Hepatic stellate cell (primary cell): ENCODE data around the gene ZNF488.
A peak's percentile ranks its signal among the peaks of the same experiment; 100 is the strongest.

ENCODE experiments used
- DNase-seq: peaks from one replicate; pipeline ENCODE4 v3.0.0; 2011; ENCODE audit warnings: low spot score

The ZNF488 gene

DNA sequence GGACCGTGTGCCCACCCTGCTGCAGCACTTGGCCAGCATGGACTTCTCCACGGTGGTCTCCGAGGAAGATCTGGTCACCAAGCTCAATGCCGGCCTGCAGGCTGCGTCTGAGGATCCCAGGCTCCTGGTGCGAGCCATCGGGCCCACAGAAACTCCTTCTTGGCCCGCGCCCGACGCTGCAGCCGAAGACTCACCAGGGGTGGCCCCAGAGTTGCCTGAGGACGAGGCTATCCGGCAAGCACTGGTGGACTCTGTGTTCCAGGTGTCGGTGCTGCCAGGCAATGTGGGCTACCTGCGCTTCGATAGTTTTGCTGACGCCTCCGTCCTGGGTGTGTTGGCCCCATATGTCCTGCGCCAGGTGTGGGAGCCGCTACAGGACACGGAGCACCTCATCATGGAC, 34.6 kb downstream of the ZNF488 start:
- DNase-seq = no peak

DNA sequence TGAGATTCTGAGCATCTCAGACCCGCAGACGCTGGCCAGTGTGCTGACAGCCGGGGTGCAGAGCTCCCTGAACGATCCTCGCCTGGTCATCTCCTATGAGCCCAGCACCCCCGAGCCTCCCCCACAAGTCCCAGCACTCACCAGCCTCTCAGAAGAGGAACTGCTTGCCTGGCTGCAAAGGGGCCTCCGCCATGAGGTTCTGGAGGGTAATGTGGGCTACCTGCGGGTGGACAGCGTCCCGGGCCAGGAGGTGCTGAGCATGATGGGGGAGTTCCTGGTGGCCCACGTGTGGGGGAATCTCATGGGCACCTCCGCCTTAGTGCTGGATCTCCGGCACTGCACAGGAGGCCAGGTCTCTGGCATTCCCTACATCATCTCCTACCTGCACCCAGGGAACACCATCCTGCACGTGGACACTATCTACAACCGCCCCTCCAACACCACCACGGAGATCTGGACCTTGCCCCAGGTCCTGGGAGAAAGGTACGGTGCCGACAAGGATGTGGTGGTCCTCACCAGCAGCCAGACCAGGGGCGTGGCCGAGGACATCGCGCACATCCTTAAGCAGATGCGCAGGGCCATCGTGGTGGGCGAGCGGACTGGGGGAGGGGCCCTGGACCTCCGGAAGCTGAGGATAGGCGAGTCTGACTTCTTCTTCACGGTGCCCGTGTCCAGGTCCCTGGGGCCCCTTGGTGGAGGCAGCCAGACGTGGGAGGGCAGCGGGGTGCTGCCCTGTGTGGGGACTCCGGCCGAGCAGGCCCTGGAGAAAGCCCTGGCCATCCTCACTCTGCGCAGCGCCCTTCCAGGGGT, 35.2 kb downstream of the ZNF488 start:
- DNase-seq = no peak

DNA sequence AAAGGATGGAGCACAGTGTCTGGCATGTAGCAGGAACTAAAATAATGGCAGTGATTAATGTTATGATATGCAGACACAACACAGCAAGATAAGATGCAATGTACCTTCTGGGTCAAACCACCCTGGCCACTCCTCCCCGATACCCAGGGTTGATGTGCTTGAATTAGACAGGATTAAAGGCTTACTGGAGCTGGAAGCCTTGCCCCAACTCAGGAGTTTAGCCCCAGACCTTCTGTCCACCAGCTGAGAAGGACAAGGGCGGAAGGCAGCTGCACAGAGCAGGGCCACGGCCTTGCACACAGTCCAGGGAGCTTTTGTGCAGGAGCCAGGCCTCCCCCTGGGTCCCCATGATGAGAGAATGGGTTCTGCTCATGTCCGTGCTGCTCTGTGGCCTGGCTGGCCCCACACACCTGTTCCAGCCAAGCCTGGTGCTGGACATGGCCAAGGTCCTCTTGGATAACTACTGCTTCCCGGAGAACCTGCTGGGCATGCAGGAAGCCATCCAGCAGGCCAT, 35.9 kb downstream of the ZNF488 start, which contains the start of gene RBP3:
TSS of gene RBP3 (plus strand) at position 226 of the 514 bp plus-strand sequence. CDS start at position 348, 122 bp downstream.
- DNase-seq = no peak

DNA sequence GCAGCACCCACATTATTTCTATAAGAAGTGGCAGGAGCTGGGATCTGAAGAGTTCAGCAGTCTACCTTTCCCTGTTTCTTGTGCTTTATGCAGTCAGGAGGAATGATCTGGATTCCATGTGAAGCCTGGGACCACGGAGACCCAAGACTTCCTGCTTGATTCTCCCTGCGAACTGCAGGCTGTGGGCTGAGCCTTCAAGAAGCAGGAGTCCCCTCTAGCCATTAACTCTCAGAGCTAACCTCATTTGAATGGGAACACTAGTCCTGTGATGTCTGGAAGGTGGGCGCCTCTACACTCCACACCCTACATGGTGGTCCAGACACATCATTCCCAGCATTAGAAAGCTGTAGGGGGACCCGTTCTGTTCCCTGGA, 36.8 kb downstream of the ZNF488 start:
- DNase-seq = no peak

DNA sequence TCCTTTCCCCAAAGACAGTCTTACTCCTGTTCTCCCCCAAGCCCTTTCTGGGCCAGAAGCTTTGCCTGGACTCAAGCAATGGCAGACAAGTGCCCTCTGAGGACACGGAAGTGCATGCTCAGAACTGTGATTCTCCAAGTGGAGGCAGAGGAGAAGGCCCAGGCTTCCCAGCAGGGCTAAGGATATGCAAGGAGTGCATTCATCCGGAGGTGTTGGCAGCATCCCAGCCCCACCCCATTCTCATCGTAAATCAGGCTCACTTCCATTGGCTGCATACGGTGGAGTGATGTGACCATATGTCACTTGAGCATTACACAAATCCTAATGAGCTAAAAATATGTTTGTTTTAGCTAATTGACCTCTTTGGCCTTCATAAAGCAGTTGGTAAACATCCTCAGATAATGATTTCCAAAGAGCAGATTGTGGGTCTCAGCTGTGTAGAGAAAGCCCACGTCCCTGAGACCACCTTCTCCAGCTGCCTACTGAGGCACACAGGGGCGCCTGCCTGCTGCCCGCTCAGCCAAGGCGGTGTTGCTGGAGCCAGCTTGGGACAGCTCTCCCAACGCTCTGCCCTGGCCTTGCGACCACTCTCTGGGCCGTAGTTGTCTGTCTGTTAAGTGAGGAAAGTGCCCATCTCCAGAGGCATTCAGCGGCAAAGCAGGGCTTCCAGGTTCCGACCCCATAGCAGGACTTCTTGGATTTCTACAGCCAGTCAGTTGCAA, 37.4 kb downstream of the ZNF488 start:
- no peak for DNase-seq

DNA sequence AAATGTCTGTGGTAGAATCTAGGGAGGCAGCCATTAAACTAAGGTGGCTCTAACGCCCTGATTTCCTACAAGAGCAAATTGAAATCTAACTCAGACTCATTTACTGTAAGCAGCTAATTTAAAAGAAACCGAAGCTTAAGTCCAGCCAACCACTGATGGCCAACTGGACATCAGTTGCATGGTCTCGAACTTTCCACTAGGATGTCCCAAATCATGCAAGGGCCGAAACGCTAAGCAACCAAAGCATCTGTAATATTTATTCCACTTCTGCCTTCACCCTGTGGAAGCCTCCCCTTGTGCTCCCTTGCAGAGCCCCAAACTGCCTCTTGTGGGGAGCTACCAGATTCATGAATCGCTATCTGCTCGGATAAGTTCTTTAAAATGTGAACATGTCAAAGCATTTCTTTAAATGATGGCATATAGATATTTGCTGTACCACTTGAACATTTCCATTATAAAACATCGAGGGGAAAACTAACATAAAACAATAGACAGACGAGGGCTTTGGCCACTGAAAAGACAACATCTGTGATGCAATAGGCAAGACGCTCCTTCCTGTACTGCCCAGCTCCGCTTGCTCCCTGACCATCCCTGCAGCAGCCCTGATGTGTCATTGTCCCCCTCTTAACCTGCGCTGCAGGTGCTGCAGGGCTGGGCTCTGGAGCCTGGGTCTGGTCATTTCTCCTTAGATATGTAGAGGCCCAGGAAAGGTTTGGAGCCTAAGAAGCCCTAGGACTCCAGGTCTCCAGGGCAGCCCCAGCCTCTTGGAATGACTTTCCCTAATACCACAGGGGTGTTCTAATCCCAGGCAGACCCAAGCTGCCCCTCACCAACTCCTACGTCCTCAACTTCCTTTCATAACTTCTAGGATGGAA, 38.9 kb downstream of the ZNF488 start:
- DNase-seq = no peak

DNA sequence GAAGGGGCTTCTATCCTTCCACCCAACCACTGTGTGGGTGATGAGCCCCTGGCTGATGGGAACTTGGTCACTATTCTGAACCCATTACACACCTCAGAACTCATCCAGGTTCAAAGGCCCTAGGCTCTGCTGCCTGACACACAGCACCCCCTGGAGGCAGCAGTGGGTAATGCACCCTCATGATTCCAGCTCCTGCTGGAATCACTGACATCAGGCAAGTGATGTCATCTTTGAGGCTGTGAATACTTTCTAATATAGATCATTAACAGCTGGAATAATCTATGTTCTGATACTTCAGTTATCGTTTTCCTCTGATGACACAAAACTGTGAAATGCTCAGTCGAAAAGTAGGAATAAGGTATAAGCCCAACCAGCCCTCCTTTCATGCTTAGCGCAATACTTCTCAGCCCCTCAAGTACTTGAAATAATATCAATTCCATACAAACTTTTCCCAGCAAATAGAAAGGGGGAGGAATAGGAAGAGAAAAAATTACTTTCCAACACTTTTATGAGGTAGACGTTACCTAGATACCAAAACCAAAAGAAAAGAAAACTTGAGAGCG, 43.4 kb downstream of the ZNF488 start:
- peak; percentile 83 for DNase-seq

DNA sequence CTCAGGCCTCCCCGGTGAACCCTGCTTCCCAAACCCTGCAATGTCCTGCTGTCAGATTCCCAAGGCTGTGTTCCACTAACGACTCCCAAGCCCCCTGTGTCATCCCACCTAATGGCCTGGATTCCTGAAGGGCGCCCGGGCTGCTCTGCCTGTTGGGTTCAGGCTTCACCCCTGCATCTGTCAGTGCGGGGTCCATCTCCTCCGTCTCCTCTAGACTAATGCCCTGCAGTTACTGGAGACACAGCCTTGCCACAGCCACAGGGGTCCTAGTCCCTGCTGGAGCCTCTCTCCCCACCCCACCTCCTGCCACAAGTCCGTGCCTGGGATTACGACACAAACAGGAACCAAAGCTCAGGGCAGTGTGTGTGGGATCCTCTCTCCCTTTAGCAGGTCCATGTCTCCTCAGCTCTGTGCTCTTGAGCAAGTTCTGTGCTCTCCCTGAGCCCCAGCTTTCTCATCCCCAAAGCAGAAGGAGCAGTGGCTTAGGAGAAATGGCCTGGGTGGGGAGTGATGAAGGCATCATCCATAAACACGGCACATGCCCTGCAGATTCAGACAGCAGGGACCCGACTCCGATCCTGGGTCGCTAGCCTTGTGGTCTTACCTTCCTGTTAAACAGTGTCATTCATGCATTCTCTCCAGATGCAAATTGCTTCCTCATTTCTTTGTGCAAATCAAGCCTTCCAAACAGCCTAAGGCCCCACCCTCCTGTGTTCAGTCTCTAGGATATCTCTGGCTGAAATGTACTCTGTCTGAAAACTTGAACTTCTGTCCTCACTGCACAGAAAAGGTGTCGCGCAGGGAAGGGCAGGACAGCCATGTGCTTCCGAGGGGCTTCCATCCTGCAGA, 44.1 kb downstream of the ZNF488 start:
- no peak for DNase-seq

DNA sequence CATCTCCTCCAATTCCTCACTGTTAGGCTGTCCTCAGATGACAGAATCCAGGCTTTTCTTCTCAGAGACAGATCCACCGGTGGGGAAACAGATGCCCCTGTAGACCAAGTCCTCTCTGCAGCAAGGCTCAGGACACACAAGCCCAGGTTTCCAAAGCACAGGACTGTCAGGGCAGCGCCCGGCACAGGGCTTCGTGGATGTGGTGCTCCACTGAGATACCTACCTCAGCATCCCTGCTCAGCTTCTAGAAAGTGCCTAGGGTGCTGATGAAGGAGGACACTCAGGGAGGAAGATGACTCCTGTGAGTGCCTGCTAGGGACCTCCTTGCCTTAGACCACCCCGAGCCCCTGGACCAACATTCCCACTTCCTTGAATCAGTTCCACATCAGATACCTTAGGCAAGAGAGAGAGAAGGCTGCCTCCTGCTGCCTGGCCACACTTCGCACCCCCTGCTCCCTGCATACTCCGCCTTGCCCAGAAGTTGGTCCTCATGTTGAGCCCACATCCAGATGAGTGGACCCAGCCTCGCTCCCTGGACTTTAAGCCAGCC, 44.8 kb downstream of the ZNF488 start:
- no peak for DNase-seq

DNA sequence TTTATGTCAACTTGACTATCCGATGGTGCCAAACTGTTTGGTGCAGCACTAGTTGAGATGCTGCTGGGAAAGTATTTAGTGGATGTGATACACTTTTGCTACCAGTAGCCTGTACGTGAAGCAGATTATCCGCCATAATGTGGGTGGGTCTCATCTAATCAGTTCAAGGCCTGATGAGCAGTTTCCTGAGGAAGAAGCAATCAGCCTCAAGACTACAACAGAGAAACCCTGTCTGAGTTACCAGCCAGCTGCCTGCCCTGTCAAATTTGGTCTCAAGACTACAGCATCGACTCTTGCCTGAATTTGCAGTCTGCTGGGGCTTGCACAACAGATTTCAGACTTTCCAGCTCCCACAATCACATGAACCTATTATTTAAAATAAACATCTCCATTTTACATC, 46.8 kb downstream of the ZNF488 start:
- no peak for DNase-seq

DNA sequence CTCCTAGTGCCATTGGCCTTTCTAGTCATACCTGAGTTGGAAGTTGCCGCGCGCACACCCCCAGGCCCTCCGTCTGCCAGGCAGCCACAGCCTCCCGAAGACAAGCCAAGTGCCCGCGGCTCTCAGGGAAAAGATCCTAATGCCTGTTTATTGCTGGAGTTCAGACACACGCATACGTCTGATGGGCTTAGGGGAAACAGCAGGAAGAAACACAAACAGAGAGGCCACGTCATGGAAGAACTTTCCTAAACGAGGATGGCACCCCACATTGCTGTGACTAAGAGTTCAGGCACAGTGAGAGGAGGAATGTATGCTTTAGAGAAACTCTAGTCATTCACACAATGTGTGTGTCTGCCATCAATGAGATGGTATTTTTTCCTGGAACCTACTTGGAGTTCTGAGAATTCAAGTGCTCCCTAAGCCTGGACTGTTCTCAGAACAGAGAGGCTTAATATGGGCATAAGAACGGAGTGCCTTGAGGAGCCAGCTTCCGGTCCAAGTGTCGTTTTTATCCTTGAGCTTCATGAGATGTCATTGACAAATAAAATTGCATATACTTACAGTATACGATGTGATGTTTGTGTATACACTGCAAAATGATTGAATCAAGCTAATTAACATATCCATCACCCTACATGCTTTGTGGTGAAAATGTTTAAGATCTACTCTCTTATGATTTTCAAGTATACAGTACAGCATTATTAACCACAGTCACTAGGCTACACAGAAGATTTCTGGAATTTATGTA, 47.5 kb downstream of the ZNF488 start:
- DNase-seq = no peak

DNA sequence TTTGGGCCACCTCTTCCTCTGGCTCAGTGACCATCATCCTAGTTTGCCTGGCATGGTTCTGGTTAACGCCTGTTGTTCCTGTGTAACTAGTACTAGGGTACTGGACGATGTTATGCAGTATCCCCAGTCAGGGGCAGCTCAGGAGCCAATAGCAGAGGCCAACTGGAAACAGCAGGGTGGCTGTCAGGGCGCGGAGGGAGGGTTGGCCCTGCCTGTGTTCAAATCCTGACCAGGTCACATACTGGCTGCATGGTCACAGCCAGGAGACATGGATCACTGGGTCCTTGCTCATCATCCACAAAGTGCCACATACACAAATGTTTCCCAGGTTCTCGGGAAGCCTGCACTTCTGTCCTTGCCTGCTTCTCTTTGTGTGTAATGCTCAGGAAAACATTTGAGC, 48.2 kb downstream of the ZNF488 start:
- no peak for DNase-seq

DNA sequence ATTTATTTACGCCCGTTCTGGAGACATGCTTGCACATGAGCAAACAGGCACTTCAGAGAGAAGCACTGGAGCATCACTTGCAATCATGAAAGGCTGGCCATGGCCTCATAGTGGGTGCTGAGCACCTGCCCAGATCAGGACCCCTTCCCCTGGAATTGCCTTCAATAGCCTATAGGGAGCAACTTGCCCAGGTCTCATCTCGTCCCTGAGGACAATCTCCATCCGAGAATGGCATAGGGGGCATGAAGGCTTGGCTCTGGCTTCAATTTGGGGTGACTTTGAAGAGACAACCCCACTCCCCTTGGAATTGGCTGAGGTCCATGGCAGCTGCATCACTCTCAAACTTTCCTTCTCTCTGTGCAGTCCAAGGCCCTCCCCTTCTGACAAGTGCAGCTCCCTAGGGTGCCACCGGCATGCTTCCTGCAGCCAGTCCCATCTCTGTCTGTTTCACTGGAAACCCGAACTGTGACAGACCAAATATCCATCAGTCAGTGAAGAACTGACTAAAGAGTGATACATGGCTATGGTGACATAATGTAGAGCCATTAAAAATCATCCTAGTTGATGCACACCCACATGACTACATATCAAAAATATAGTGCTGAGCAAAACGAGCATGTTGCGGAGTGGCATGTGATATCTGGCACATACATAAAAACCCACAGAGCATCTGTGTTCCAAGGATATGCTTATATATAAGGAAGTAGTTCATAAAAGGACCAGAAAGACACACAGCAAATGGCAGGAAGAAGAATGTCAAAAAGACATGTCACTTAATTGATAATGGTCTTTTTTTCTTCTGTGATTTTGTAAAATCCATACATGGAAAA, 49.4 kb downstream of the ZNF488 start:
- no peak for DNase-seq

DNA sequence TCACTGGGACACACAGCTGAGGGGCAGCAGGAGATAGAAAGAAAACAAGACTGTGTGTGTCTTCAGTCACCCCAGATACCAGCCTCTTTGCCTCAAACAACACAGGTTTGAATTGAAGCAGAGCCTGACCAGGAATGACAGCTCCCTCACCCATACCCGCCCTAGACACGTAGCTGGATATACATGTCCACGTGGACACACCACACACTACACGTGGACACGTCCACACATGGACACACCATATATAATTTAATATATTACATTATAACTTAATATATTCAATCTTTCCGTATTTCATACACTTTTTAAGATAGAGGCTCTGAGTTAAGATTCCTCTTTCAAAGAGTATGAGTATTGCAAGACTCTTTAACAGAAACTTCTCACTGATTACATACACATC, 50.6 kb downstream of the ZNF488 start:
- DNase-seq = no peak

DNA sequence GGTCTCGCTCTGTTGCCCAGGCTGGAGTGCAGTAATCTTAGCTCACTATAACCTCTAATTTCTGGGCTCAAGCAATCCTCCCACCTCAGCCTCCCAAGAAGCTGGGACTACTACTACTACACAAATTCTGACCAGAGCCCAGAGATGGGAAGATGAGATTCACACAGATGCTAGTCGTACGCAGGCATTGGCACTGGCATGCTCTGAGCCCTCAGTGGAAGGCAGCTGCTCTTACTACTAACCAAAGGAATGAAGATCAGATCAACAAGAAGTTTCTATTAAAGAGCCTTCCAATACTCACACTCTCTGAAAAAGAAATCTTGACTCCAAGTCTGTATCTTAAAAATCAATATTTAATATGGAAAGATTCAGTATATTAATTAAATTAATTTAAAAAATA, 51.1 kb downstream of the ZNF488 start:
- no peak for DNase-seq

DNA sequence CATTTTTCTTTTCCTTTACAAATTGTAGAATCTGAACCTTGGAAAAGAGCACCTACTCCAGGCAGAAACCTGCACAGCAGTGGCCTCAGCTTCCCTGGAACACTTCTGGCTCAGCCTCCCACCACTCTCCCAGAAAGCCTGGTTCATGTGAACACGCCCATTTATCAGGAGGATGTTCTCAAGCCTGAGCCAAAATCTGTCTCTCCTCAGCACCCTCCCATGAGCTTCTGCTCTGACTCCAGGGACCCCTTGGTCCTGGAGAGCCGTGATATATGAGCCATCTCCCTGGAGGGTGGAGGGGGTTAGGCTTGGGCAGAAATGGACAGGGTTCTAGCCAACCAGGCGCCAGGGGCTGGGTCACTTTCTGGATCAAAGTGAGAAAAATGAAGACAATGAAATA, 51.7 kb downstream of the ZNF488 start:
- no peak for DNase-seq

DNA sequence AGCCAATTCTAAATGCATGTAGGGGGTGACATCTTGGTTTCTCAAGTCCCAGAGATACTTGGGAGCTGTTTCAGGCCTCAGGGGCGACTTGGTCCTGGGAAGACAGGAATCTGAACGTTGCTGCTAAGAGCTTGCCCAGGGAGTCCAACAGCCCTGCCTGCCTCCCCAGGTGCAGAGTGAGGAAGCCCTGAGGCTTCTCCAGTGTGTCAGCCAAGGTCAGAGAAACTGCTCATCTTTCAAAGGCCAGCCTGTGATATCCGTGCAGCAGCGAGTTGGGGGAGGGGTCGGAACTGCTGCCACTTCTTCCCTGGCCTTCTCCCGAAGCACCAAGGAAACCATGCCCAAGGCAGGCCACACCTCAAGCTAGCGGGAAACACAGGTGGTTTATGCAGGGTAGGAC, 52.1 kb downstream of the ZNF488 start:
- DNase-seq = no peak

DNA sequence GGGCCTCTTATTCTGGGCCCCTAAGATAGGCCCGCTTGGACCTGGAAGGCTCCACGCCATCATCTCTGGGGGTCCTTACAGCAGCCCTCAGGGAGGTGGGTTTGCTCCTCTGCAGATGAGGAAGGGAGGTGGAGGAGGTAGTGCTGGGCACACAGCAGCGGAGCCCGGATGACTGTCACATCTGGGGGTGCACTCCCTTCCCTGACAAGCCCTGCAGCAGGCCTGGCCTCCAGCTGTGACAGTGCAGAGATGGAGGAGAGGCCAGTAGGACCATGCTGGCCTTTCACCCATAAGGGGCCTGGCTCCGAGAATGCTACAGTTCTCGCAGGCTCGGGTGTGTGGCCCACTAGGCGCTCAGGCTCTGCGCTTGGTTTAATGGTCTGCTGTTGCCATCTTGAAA, 52.6 kb downstream of the ZNF488 start:
- no peak for DNase-seq

DNA sequence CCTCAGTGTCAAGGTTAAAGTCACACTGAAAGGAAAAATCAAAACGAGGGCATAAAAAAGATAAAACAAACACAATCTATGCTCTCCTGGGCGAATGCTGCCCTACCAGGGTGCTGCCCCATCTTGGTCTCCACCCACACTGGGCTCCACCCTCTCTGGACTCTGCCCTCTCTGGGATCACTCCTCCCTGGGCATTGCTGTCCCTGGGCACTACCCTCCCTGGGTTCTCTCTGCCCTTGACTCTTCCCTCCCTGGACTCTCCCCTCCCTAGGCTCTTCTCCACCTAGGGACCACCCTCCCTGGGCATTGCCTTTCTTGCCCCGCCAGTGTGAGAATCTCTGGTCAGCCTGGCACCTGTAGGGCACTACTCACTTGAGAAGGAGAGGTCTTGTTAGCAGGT, 53.3 kb downstream of the ZNF488 start:
- no peak for DNase-seq
